ENCODE results near the gene HYAL1.
A peak's percentile ranks its signal among the peaks of the same experiment; 100 is the strongest.
"Not testable (repeated sequence)": the region's sequence is repeated elsewhere in the genome, so short reads cannot be mapped to it uniquely, and the experiment has no call there.

Gene HYAL1

GRCh38 chr3:50271314-50271936 is 31.9 kb downstream of the HYAL1 start:
- DNase-seq: no peak

- no peak for DNase-seq
These were observed 32.8 kb downstream of the HYAL1 start for GRCh38 chr3:50270422-50271224.

- no peak for DNase-seq
These were observed 33.4 kb downstream of the HYAL1 start for GRCh38 chr3:50269977-50270413.

GRCh38 chr3:50269460-50269859 is 33.9 kb downstream of the HYAL1 start:
- no peak for DNase-seq

- DNase-seq: no peak
These were observed 34.5 kb downstream of the HYAL1 start, which contains the start of gene SEMA3B for GRCh38 chr3:50268703-50269451. Gene SEMA3B, plus strand, starts transcription at chr3:50269147. Its CDS starts 94 bp downstream, at chr3:50269241.

GRCh38 chr3:50268276-50268675 is 35.1 kb downstream of the HYAL1 start:
- no peak for DNase-seq

GRCh38 chr3:50267280-50267913 is 36.0 kb downstream of the HYAL1 start:
- no peak for DNase-seq

GRCh38 chr3:50266836-50267235 is 36.5 kb downstream of the HYAL1 start:
- DNase-seq: no peak

GRCh38 chr3:50266017-50266416 is 37.4 kb downstream of the HYAL1 start:
- DNase-seq: no peak

- no peak for DNase-seq
These were observed 37.8 kb downstream of the HYAL1 start for GRCh38 chr3:50265571-50265970.

GRCh38 chr3:50264964-50265485 is 38.3 kb downstream of the HYAL1 start:
- DNase-seq: no peak

GRCh38 chr3:50264383-50264963 is 38.9 kb downstream of the HYAL1 start:
- DNase-seq: no peak

GRCh38 chr3:50263478-50264382 is 39.6 kb downstream of the HYAL1 start:
- DNase-seq: no peak

GRCh38 chr3:50262778-50263177 is 40.6 kb downstream of the HYAL1 start:
- no peak for DNase-seq

- DNase-seq: not testable (repeated sequence)
These were observed 41.2 kb downstream of the HYAL1 start for GRCh38 chr3:50262200-50262599.

- DNase-seq: no peak
These were observed 41.9 kb downstream of the HYAL1 start for GRCh38 chr3:50261505-50261904.

- DNase-seq: no peak
These were observed 42.4 kb downstream of the HYAL1 start for GRCh38 chr3:50260942-50261441.

- peak; percentile 80 for DNase-seq
These were observed 43.1 kb downstream of the HYAL1 start for GRCh38 chr3:50260027-50260941.

GRCh38 chr3:50259432-50260026 is 43.8 kb downstream of the HYAL1 start:
- no peak for DNase-seq

GRCh38 chr3:50258979-50259378 is 44.4 kb downstream of the HYAL1 start:
- no peak for DNase-seq
